HepG2 (cell line): Measurements from ENCODE around the gene PRIMPOL. TPM values are rescaled to one million over a fixed set of nuclear protein-coding genes. Genes with fewer than 3 reads are reported as not detected.

ENCODE experiments used
- ATAC-seq: fragments of 200-7000 bp; cut with Tn5 transposase; 3 replicates; pipeline ENCODE4 v1.9.1; 2020; ENCODE audit warnings: mild to moderate bottlenecking, moderate library complexity
- BruUV-seq: library from RNA; stranded (reverse); fragments of 400-500 nt; replicated peaks from 2 replicates; lab custom pipeline; 2021; lab: Mats Ljungman, UMichigan
- CTCF ChIA-PET: fragments of 300-600 bp; formaldehyde crosslinking; extraction: SDS; loops from one replicate; lab custom pipeline; 2021; ENCODE audit warnings: low total read pairs, inconsistent platforms, low intra/inter-chr PET ratio; lab: Yijun Ruan, JAX
- POLR2A ChIA-PET: fragments of 350-600 bp; sonication (Branson Sonifier 250); formaldehyde crosslinking; loops from one replicate; lab custom pipeline; 2020; ENCODE audit warnings: antibody characterized with exemption, inconsistent platforms; lab: Yijun Ruan, JAX
- DNase-seq: peaks from one replicate; pipeline ENCODE4 v3.0.0-alpha.2; 2015; ENCODE audit warnings: low spot score
- FAIRE-seq: peaks from 3 replicates; lab custom pipeline; 2011; peaks lifted over from hg19 to GRCh38; lab: Jason Lieb, UNC
- H2AFZ ChIP-seq: one replicate; pipeline ENCODE4 v1.6.1; 2011; ENCODE audit warnings: low read length, inconsistent platforms
- H3K27ac ChIP-seq: fragments of 300-600 bp; 3 replicates; pipeline ENCODE4 v1.8.0; 2011; ENCODE audit warnings: mixed run types, mild to moderate bottlenecking, mixed read lengths, low read length, inconsistent platforms; ENCODE audit not compliant: insufficient read depth; ENCODE audit errors: extremely low read length
- H3K27me3 ChIP-seq, 2 experiments: fragments of 200-600 bp in 1 of 2; 2 replicates in 1 of 2; 3 replicates in 1 of 2; pipeline versions ENCODE4 v1.6.0 to v1.8.0; 2011; ENCODE audit warnings: low read length in 2 of 2, mild to moderate bottlenecking in 2 of 2, moderate library complexity in 2 of 2, inconsistent platforms in 1 of 2; ENCODE audit not compliant: insufficient read depth in 2 of 2, control insufficient read depth in 1 of 2
- H3K36me3 ChIP-seq, 2 experiments: fragments of 200-600 bp in 1 of 2; replicated peaks in 1 of 2; 2 replicates in 1 of 2; 3 replicates in 1 of 2; pipeline versions ENCODE4 v1.5.1 to v1.8.0; 2011; ENCODE audit warnings: low read length in 2 of 2, inconsistent platforms in 1 of 2; ENCODE audit not compliant: insufficient read depth in 2 of 2, control insufficient read depth in 1 of 2
- H3K4me1 ChIP-seq: 2 replicates; pipeline ENCODE4 v1.5.1; 2012; ENCODE audit warnings: low read length, inconsistent platforms; ENCODE audit not compliant: insufficient read depth
- H3K4me2 ChIP-seq: 2 replicates; pipeline ENCODE4 v1.6.0; 2011; ENCODE audit warnings: low read depth, low read length, inconsistent platforms
- H3K4me3 ChIP-seq, 3 experiments: fragments of 200-600 bp in 1 of 3; sonication (generic), shearing (Covaris generic) in 1 of 3; replicated peaks in 1 of 3; 2 replicates each; pipeline ENCODE4 v1.5.1; 2011 to 2016; ENCODE audit warnings: low read length in 3 of 3, inconsistent platforms in 2 of 3, low read depth in 2 of 3, mild to moderate bottlenecking in 2 of 3, control low read depth in 1 of 3, mixed read lengths in 1 of 3; ENCODE audit not compliant: insufficient read depth in 1 of 3
- H3K79me2 ChIP-seq: one replicate; pipeline ENCODE4 v1.6.1; 2011; ENCODE audit warnings: low read length, inconsistent platforms; ENCODE audit not compliant: insufficient read depth
- H3K9ac ChIP-seq: 2 replicates; pipeline ENCODE4 v1.6.0; 2011; ENCODE audit warnings: mild to moderate bottlenecking, low read depth, low read length, inconsistent platforms; ENCODE audit not compliant: insufficient read depth
- H3K9me3 ChIP-seq: 2 replicates; pipeline ENCODE4 v1.5.1; 2012; ENCODE audit warnings: mild to moderate bottlenecking, low read length
- H4K20me1 ChIP-seq: 2 replicates; pipeline ENCODE4 v1.6.0; 2011; ENCODE audit warnings: inconsistent platforms, mild to moderate bottlenecking, low read length, moderate library complexity; ENCODE audit not compliant: insufficient read depth
- ELF4 ChIP-seq: sonication (generic); formaldehyde crosslinking; IDR thresholded peaks from 2 replicates; pipeline ENCODE4 v1.5.0; 2020; ENCODE audit warnings: missing genetic modification reagents, mild to moderate bottlenecking, moderate library complexity, borderline replicate concordance
- KLF9 ChIP-seq: IDR thresholded peaks from 2 replicates; pipeline ENCODE4 v1.6.1; 2016; ENCODE audit warnings: low read depth
- NAIF1 ChIP-seq: sonication (generic); formaldehyde crosslinking; IDR thresholded peaks from 2 replicates; pipeline ENCODE4 v1.5.0; 2020; ENCODE audit warnings: mild to moderate bottlenecking, missing genetic modification reagents, borderline replicate concordance
- ZFAT ChIP-seq: sonication (generic); formaldehyde crosslinking; conservative IDR thresholded peaks from 2 replicates; pipeline ENCODE4 v1.8.1; 2023; ENCODE audit warnings: missing genetic modification reagents, inconsistent platforms
- ZFP82 ChIP-seq: sonication (generic); formaldehyde crosslinking; IDR thresholded peaks from 2 replicates; pipeline ENCODE4 v1.5.1; 2020; ENCODE audit warnings: mild to moderate bottlenecking, missing genetic modification reagents, borderline replicate concordance
- ZNF34 ChIP-seq: sonication (generic); formaldehyde crosslinking; IDR thresholded peaks from 2 replicates; pipeline ENCODE4 v1.4.0; 2020; ENCODE audit warnings: mild to moderate bottlenecking, missing genetic modification reagents, borderline replicate concordance
- ZNF460 ChIP-seq: sonication (generic); formaldehyde crosslinking; IDR thresholded peaks from 2 replicates; pipeline ENCODE4 v1.5.1; 2020; ENCODE audit warnings: missing genetic modification reagents, mild to moderate bottlenecking, borderline replicate concordance
- ZNF615 ChIP-seq: sonication (generic); formaldehyde crosslinking; IDR thresholded peaks from 2 replicates; pipeline ENCODE4 v1.5.0; 2020; ENCODE audit warnings: mild to moderate bottlenecking, missing genetic modification reagents, borderline replicate concordance
- ZNF678 ChIP-seq: sonication (generic); formaldehyde crosslinking; IDR thresholded peaks from 2 replicates; pipeline ENCODE4 v1.4.0; 2020; ENCODE audit warnings: mild to moderate bottlenecking, missing genetic modification reagents
- WGBS: methylation state at CpG from one replicate; pipeline ENCODE4 v1.1.6; 2017; ENCODE audit warnings: low lambda C conversion rate; 5-methylcytosine and 5-hydroxymethylcytosine counted together
- in situ Hi-C: cut with HindIII; loops from 2 replicates; pipeline ENCODE4 v1.10.0; 2017; ENCODE audit warnings: low pct_unique_long_range_greater_than_20kb; ENCODE audit not compliant: extremely low pct_ligation_motif_present
- intact Hi-C: fragments of 100-400 bp; cut with micrococcal nuclease; formaldehyde crosslinking; loops from one replicate; pipeline ENCODE4 v1.10.0; 2022; ENCODE audit not compliant: unreplicated experiment
- polyA plus RNA-seq, 8 experiments: library from polyadenylated mRNA; depleted of rRNA in 3 of 8; stranded (reverse) in 7 of 8; unstranded in 1 of 8; fragments of >200 nt; fragmentation: Illumina TruSeq in 4 of 8; extraction: Trizol in 4 of 8; gene quantifications; 2 replicates each; pipeline versions ENCODE4 v1.2.1 to v1.2.3, GENCODE V29; 2011 to 2016; ENCODE audit warnings: low read depth in 4 of 8, missing spikeins in 1 of 8, mixed read lengths in 1 of 8; ENCODE audit not compliant: insufficient read depth in 1 of 8
- total RNA-seq, 5 experiments: library from RNA; depleted of rRNA; stranded (reverse); fragments of >200 nt; fragmentation: Illumina TruSeq; extraction: Trizol; gene quantifications; 2 replicates each; pipeline ENCODE4 v1.2.3, GENCODE V29; 2016; ENCODE audit warnings: low read depth in 1 of 5
- TF ChIP-seq, protein P1 (sequence below): sonication (generic); formaldehyde crosslinking; IDR thresholded peaks from 2 replicates; pipeline ENCODE4 v1.4.0; 2020; ENCODE audit warnings: mild to moderate bottlenecking, missing genetic modification reagents
- TF ChIP-seq, protein P2 (sequence below): sonication (generic); formaldehyde crosslinking; IDR thresholded peaks from 2 replicates; pipeline ENCODE4 v1.5.0; 2020; ENCODE audit warnings: missing genetic modification reagents
- TF ChIP-seq, protein P3 (sequence below): sonication (generic); formaldehyde crosslinking; IDR thresholded peaks from 2 replicates; pipeline ENCODE4 v1.8.1; 2023; ENCODE audit warnings: missing genetic modification reagents, inconsistent platforms, borderline replicate concordance

Gene PRIMPOL
- total and polyA plus RNA-seq, 2 of the 13 experiments (the other 11 are each of a cell fraction or from before 2014, with no cell fraction given) = 7.3 to 11.0 TPM

DNA sequence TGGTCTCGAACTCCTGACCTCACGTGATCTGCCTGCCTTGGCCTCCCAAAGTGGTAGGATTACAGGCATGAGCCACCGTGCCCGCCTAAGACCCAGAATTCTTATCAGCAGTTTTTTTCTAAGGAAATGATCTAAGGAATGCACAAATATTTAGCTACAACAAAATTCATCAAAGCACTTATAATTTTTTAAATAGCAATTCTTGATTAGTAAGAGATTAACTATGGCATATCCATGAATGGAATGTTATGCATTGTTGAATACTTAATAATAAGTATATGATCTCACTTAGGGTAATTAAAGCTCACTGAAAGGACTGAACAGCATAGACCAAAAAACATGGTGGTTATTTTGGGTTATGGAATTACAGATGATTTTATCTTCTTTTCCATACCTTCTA lies 66.0 kb downstream of the PRIMPOL start:
- no TSS peak for BruUV-seq
- ChIA-PET CTCF (no interaction called here), POLR2A (no interaction called here)
- H3K9me3 ChIP-seq = no peaks in the 10 kb centered on the region
- H3K9ac ChIP-seq = no peak overlapping the region
- no peaks in the 10 kb centered on the region for H3K79me2 ChIP-seq
- H3K4me3 ChIP-seq = no peak overlapping the region
- no peaks in the 10 kb centered on the region for H3K4me1 ChIP-seq
- H4K20me1 ChIP-seq = no peaks in the 10 kb centered on the region
- FAIRE-seq (no peak), DNase-seq (no peak), ATAC-seq (no peak)
- TF ChIP-seq NAIF1 (CRISPR knock-in tag) = no peak
- TF ChIP-seq ZNF460 (CRISPR knock-in tag) = no peak
- TF ChIP-seq ZFAT = no peak
- TF ChIP-seq, protein P1, sequence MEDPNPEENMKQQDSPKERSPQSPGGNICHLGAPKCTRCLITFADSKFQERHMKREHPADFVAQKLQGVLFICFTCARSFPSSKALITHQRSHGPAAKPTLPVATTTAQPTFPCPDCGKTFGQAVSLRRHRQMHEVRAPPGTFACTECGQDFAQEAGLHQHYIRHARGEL = no peak
- TF ChIP-seq ZNF678 (CRISPR knock-in tag) = no peak
- TF ChIP-seq, protein P2, sequence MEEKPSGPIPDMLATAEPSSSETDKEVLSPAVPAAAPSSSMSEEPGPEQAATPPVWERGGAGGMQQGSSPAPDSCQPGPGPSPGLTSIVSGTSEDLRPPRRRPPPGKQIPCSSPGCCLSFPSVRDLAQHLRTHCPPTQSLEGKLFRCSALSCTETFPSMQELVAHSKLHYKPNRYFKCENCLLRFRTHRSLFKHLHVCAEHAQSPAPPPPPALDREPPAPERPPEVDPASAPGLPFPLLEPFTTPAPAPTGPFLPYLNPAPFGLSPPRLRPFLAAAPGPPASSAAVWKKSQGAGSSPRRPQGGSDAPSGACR = no peak
- no peak for TF ChIP-seq ZFP82 (CRISPR knock-in tag)
- TF ChIP-seq, protein P3, sequence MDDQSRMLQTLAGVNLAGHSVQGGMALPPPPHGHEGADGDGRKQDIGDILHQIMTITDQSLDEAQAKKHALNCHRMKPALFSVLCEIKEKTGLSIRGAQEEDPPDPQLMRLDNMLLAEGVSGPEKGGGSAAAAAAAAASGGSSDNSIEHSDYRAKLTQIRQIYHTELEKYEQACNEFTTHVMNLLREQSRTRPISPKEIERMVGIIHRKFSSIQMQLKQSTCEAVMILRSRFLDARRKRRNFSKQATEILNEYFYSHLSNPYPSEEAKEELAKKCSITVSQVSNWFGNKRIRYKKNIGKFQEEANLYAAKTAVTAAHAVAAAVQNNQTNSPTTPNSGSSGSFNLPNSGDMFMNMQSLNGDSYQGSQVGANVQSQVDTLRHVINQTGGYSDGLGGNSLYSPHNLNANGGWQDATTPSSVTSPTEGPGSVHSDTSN (CRISPR knock-in tag) = no peak
- no peak for TF ChIP-seq KLF9 (CRISPR knock-in tag)
- no peak for TF ChIP-seq ELF4 (CRISPR knock-in tag)
- no peak for TF ChIP-seq ZNF34 (CRISPR knock-in tag)
- no peak for TF ChIP-seq ZNF615
- H3K27ac ChIP-seq = no peak overlapping the region
- WGBS = 70% methylated on average over 4 of the region's 4 CpGs
- in situ Hi-C loops (no loop called here), intact Hi-C loops (no loop called here)
- no peak overlapping the region for H3K4me2 ChIP-seq
- H3K36me3 ChIP-seq = peaks cover 6 to 62% of the 10 kb centered on the region in 2 experiments
- no peaks in the 10 kb centered on the region for H3K27me3 ChIP-seq
- no peak overlapping the region for H2AFZ ChIP-seq
